ENCODE data around the gene TOLLIP.

TOLLIP gene

DNA sequence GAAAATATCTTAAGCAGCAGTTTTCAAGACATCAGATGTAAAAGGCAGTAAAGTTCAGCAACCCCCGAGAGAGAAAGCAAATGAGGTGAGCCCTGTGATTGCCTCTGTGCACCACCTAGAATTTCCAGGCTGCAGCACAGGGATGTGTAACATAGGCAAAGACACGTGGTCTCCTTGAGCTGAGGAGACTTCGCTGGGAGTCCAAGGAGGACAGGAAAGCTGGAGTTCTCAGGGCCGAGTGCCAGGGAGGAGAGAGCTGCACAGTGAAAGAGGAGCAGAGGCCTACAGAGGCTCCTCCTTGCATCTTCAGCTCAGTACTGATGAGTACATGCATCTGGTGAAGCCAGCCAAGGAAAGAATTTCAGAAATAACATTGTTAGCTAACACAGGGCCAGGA is 17.6 kb upstream of the TOLLIP start:
- intact Hi-C loops (cut with DNase I): no loop called here
- DNase-seq: peak in 1 of 10 donors; percentile 73

DNA sequence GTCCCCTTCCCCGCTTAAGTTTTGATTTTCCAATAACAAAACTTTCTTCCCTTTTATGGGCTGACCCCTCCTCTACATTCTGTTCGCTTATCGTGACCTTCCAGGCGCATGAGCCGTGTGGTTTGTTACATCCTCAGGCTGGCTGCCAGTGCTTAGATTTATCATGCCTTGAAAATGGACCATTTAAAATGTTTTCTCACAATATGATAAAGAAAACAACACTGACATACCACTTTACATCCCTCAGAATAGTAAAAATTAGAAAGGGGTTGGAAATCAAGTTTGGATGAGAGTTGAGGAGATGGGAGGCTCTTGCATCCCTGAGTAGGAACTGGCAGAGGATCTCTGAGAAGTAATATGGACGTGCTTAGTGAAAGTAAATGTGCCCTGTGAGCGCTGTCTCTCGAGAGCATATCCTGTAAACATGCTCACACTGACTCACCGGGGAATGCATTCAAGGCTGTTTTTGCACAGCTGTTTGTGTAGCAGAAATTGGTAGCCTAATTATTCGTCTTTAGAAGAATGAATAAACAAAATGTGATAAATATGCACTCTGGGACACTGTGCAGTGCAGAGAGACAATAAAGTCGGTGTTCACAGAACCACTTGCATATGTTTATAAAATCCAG is 17.1 kb upstream of the TOLLIP start:
- intact Hi-C loops (cut with DNase I): no loop called here
- no peak for DNase-seq

DNA sequence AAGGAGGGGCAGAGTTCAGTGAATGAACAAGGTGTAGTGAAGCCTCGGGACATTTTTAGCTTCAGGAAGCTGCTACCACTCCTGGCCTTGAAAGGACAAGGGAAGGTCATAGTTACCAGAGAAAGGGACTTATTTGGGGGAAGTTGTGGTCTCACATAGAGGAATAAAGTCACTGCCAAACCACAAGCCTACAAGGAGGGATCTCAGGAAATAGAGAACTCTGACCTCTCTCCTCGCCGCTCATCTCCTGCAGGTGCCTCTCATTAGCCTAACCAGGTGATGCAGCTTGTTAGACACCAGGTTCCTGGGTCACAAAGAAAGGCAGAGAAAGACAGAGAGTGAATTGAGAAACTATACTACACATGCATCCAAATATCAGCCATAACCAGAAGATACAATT is 14.3 kb upstream of the TOLLIP start:
- no peak for DNase-seq

DNA sequence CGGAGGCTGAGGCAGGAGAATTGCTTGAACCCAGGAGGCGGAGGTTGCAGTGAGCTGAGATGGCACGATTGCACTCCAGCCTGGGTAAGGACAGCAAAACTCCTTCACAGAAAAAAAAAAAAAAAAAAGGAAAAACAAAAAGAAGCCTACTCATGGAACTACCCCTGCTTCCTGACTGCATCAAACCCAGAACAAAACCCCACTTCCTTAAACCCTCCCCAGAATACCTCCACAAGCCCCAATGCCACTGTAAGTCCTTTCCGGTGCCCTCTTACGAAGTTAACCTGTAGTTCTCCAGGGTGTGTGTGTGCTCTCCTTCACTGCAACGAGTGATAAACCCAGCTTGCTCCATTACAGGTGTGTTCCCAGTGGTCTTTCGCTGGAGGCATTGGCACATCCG is 8.6 kb upstream of the TOLLIP start:
- intact Hi-C loops (cut with DNase I): no loop called here
- no peak for DNase-seq

More for the DNA sequence above, 14.3 kb upstream of the TOLLIP start:
- intact Hi-C loops (cut with DNase I): no loop called here

DNA sequence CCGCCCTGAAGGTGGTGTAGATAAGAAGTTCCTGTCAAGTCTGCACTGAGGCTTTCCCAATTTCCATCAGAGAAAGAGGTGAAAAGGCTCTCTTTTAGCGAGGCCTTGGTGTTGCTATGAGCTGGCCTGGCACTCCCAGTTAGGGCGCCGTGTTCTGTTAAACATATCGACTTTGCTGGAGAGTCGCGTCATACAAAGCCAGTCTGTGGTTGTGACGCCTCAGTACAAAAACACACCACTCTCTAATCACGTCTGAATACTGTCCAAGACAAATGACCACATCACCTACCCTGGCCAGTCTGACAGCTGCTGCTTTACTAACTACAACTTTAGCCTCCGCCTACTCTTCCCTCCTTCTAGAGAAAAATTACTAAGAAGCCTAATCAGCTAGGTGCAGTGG is 8.0 kb upstream of the TOLLIP start:
- intact Hi-C loops (cut with DNase I): no loop called here
- no peak for DNase-seq

DNA sequence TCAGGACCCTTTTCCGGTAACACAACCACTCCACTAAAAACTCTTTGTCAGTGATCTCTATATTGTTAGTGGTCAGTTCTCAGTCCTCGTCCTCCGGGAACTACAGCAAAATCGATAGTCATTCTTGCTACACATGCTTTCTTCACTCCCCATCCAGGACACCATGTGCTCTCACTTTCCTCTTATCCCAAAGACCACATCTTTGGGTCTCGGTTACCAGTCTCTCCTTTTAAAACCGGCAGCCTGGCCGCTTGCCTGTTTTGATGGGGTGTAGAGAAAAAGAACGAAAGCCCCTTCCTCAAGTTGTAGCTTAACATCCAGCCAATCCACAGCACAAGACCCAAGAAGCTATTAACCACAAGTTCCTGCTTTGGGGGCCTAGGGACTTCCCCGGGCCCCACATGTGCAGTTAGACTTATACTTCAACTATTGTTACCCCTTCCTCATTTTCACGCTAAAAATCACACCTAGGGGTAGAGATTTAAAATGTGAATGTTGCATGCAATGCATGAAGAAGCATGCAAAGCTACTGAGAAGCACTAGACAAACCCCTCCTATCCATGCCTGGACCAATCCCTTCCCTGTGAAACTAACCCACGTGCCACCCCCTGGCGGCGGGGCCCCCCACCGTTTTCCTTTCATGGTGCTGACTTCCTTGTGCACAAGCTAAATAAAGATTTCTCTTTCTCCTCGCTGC is 1.5 kb upstream of the TOLLIP start:
- DNase-seq: peak in 2 of 10 donors; percentile 55 to 68
- intact Hi-C loops (cut with DNase I): no loop called here

DNA sequence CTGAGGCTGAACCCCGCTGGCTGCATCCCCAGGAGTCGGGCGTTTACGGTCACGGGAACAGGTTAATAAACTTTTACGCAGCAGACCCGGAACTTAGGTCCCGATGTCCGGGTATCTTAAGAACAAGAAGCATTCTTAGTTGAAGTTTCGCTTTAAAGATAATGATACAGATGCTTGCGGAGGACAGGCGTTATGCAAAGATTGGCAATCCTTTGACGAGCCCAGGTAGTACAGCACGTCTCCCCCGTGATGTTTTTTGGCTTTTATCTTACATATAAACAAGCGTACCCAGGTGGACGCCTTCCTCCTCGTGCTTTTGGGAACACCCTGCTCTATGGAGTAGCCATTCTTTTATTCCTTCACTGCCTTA is 871 bp upstream of the TOLLIP start:
- no peak for DNase-seq
- intact Hi-C loops (cut with DNase I): no loop called here

DNA sequence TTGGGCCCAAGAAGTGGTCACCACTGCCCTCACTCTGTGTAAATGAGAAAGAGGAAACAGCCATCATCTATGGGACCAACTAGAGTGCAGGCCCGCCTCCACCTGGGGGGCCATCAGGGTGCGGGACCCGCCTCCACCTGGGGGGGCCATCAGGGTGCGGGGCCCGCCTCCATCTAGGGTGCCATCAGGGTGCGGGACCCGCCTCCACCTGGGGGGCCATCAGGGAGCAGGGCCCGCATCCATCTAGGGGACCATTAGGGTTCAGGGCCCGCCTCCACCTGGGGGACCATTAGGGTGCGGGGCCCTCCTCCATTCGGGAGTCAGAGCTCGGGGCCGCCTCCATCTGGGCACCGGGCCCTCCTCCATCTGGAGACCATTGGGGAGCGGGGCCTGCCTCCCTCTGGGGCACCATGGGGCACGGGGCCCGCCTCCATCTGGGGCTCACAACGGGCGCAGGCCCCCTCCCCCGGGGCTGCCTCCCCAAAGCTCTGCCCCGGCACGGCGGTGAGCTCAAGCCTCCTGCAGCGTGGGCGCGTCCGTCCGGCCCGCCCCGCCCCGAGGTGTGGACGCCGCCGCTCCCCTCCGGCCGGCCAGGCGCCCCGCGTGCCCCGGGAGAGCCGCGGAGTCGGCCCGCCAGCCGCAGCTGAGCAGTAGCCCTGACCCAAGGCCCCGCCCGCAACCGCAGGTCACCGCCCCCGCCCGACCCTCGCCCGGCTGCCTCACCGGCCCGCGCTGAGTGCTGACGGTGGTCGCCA is 512 bp downstream of the TOLLIP start:
- intact Hi-C loops (cut with DNase I): loop anchor here (2.0 to 5.0 kb wide), 3 partner anchors 28 to 206 kb away; partner anchors contain the start of gene BRSK2
- peak in 2 of 10 donors; percentile 75 to 80 for DNase-seq

DNA sequence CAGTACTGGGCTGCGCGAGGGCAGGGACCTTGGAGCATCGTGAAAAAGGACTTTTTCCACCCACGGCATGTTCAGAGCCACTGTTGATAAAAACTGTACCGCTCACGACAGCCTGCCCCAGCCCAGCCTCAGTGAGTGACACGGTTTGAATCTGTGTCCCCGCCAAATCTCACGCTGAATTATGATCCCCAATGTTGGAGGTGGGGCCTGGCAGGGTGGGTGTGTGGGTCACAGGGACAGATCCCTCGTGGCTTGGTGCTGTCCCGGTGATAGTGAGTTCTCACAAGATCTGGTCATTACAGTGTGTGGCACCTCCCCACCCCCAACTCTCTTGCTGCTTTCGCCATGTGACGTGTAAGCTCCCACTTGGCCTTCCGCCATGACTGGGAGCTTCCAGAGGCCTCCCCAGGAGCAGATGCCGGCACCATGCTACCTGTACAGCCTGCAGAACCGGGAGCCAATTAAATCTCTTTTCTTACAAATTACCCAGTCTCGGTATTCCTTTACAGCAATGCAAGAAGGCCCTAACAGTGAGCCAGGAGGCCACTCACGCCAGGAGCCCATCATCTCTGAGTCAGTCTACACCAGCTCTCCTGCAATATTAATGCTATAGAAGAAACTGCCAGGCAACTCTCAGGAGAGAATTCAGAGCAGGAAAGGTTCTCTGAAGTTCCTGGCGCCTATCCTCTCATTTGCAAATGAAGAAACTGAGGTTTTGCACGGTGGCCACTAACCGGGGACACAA is 1.3 kb downstream of the TOLLIP start:
- intact Hi-C loops (cut with DNase I): loop anchor here (2.0 to 5.0 kb wide), 3 partner anchors 29 to 207 kb away; partner anchors contain the start of gene BRSK2
- DNase-seq: peak in 3 of 10 donors; percentile 75 to 84 (median 81)

DNA sequence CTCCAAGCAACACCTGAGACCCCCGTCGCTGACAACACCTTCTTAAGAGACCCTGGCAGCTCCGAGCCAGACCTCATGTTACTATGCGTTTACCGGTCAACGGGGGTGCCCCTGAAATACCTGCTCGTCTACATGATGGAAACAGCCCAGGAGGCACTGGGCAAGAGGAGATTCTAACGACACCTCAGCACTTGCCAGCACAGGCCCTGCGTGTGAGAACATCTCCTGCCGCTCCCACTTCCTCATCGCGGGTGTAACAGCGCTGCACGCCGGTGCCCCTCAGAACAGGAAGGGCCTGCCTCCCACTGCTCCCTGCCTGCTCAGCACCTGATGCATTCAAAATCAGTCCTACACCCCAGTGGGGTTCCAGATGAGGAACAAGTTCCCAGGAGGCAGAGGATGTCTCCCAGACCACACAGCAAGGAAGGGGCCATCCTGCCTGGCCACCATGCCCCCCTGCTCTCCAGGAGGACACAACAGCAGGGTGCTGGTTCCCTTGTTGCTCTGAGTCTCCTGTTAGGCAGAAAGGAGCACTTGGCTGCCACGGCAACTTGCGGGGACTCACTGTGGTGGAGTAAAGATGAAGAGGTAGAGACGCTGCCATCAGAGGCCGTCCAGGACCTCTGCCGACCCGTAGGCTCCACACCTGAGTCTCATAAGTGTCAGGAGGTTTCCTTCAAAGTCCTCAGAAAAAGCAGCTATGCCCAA is 2.1 kb downstream of the TOLLIP start:
- intact Hi-C loops (cut with DNase I): loop anchor here (5.0 kb wide), 1 partner anchor 80 kb away; the partner anchor contains the start of gene BRSK2
- peak in 3 of 10 donors; percentile 80 to 87 (median 84) for DNase-seq

DNA sequence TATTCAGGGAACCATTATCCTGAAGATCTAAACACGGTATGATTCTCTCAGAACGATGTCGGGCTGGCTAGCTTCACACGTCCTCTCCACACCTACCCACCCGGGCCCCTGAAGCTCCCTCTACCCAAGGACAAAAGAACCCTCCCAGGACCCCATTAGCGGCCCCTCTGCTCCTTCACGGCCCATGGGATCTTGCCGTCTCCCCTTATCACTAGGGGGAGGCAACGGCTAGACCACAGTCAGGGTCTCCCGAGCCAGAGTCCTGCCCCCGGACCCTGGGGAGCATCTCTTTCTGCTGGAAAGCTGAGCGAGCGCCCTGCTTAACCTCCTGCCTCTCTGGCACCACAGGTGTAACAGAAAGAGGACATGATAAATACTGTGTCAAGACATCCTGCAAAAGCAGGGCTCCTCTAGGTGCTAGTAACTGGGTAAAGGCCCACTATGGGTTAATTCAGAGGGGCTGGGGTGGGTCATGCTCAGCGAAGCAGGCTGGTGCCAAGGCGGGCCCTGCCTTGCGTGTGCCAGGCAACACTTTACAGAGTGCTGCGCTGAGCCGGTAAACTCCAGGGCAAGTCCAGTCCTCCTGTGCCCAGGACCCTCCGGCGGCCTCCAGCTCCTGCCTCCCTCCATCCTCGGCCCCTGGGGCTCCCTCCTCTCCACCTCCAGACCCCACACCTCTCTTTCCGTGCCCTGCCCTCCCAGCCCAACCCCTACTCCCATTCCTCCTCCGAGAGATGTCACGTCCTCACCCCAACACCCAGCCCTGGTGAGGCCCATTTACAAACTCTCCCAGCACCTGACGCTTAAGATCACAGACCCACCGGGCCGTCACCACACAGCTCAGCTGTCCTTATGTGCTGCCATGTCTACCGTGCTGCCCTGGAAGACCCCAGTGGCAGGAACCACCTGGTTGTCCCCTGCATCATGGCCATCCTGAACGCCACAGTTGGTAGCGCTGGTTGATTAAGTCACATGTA is 3.0 kb downstream of the TOLLIP start:
- DNase-seq: peak in 2 of 10 donors; percentile 62 to 72
- intact Hi-C loops (cut with DNase I): loop anchor here (5.0 kb wide), 1 partner anchor 81 kb away; the partner anchor contains the start of gene BRSK2

DNA sequence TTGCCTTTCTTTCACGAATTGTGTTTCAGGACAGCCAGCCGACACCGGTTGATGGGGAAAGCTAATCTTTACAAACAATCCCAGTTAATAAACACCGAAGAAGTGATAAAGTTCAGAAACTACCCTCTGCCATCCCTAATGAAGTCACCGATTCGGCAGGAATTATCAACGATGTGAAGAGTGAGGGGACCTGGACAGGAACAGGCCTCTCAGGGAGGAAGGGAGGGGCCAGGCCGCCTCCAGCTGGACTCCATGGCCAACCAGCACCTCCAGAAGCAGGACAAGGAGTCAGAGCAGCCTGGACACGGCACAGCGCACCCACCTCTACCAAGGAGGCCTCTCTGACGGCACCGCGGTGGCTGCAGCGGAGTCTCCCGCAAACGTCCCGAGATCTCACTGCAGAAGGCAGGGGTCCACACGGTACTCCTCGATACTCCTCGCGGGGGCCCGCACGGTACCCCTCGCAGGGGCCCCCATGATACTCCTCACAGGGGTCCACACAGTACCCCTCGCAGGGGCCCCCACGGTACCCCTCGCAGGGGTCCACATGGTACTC is 3.9 kb downstream of the TOLLIP start:
- intact Hi-C loops (cut with DNase I): loop anchor here (5.0 kb wide), 1 partner anchor 82 kb away; the partner anchor contains the start of gene BRSK2
- DNase-seq: peak in 3 of 10 donors; percentile 70 to 84 (median 81)

DNA sequence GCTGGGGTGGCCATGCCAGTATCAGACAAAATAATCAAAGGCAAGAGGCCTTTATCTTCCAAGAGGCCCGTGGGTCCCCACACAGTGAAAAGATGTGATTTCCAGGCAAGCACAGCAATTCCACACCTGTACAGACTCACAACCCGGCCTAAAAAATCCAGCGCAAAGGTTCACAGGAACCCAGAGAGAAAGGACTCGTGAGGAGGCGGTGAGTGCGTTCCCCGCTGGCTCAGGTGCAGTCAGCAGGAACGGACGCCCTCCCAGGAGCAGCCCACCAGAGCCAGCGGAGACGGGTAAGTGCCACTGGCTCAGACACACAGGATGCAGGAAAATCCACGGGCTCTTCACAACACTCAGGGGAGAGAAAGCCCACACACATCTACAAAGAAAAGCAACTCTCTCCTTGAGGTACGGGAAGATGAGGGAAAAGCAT is 4.4 kb downstream of the TOLLIP start:
- peak in 2 of 10 donors; percentile 70 to 73 for DNase-seq
- intact Hi-C loops (cut with DNase I): loop anchor here (5.0 kb wide), 1 partner anchor 82 kb away; the partner anchor contains the start of gene BRSK2

DNA sequence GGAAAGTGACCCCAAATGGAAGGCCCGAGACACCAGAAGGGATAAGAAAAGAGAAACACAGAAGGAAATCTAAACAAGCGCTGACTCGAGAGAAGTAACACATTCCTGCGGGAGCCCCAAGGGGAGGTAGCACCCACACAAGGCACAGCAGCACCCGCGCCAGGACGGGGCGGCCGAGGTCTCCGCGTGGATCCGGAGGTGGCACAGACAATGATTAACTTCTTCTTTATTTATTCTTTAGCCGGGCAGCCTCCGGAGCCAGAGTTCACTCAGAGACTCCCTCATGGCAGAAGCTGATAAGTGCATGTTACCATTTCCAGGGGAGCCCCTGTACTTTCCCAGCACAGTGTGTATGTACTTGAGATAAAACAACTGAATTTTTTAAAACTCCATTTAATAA is 5.1 kb downstream of the TOLLIP start:
- DNase-seq: peak in 1 of 10 donors; percentile 73
- intact Hi-C loops (cut with DNase I): no loop called here

DNA sequence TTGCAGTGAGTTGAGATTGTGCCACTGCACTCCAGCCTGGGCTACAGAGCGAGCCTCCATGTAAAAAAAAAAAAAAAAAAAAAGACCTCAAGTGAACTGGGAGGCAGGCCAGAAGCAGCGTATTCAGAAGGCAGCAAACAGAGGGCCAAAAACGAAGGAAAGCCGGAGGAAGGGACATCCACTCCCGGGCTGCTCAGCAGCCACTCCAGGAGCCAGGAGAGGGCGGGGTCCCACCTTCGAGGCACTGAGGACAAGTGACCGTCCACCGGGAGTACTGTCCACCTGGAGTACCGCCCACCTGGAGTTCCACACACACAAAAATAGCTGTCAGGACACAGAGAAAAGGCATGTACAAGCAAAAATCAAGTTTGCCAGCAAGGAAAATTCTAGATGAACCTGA is 5.5 kb downstream of the TOLLIP start:
- intact Hi-C loops (cut with DNase I): no loop called here

DNA sequence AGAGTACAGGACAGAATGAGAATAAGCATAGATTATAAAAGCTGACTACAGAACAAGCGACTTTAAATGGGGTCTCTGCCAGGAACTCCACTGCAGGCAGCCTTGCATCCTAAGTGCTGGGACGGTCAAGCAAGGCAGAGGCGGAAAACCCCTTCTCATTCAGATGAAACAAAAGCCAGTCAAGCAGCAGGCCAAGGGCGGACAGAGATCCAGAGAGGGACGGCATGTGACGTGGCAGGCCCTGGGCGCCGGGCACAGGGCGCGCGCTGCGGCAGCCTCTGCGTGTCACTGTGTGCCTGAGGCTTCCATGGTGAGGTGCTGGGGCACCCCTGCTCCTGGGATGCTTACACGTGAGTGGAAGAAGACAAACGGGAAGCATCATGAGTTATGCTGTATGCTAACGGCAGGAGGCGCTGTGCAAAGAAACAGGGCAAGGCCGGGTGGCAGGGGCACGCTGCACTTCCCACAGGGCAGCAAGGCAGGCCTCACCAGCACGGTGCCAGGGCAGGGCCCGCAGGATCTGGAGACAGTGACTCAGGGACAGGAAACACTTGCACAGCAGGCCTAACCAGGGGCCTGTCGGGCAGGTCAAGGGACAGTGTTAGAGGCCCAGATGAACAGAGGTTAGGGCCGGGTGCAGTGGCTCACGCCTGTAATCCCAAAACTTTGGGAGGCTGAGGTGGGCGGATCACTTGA is 6.2 kb downstream of the TOLLIP start:
- DNase-seq: peak in 4 of 10 donors; percentile 31 to 92 (median 68)
- intact Hi-C loops (cut with DNase I): no loop called here

More for the DNA sequence above, 5.5 kb downstream of the TOLLIP start:
- peak in 1 of 10 donors; percentile 84 for DNase-seq

DNA sequence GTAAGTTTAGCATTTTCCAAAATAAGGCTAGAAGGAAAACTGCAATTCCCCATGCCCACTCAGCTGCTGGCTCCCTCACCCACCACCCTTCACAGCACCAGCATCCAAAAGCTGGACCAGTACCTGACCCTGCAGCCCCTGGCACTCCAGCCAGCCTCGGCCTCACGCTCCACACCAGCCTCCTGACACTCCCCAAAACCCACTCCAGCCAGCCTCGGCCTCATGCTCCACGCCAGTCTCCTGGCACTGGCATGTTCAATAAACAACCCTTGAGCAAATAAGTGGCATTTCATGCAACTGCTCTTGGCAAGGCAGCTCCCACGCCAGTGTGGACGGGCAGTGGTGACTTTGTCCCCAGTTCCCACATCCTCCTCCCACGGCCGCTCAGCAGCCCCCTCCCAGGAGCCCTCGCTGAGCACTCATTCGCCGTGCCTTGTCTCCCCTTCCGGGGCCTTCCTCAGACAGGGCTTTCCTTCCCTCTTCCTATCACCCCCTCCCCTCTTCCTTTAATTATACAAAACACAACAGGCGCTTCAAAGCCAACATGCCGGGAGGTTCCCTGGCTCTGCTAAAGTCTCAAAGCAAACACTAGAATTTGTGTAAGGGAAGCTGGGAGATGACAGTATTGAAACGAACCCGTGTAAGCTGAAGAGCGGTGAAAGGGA is 6.8 kb downstream of the TOLLIP start:
- intact Hi-C loops (cut with DNase I): no loop called here

More for the DNA sequence above, 6.8 kb downstream of the TOLLIP start:
- DNase-seq: peak in 3 of 10 donors; percentile 7 to 82 (median 81)

All from posterior cingulate gyrus (tissue), 11 donors.